GM12873 (cell line): ENCODE data around the gene PTPRG.

ENCODE experiments used
- TF ChIP-seq, protein P1 (sequence below): IDR thresholded peaks from 2 replicates; pipeline ENCODE4 v1.5.1; 2012; ENCODE audit warnings: low read depth, mild to moderate bottlenecking, moderate library complexity, low read length, control low read depth; ENCODE audit not compliant: insufficient read depth; ENCODE audit errors: missing control alignments

Gene PTPRG

DNA sequence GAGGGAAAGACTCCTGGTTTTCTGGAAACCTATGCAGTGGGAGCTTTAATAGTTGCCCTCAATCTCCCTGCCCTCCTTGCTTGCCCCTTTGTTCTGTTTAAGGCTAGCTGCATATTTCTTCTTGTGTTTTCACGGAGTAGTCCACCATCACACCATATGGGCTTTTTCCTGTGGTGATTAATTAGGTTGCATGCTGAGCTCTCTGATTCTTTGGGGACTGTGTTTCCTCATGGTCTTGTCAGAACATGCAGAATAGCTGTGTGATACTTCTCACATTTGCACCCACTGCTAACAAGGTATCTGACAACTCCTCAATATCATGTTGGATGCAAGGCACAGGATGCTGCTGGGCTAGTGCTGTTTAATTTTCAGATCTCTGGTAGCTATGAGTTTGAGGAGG lies 139.6 kb downstream of the PTPRG start:
- TF ChIP-seq, protein P1, sequence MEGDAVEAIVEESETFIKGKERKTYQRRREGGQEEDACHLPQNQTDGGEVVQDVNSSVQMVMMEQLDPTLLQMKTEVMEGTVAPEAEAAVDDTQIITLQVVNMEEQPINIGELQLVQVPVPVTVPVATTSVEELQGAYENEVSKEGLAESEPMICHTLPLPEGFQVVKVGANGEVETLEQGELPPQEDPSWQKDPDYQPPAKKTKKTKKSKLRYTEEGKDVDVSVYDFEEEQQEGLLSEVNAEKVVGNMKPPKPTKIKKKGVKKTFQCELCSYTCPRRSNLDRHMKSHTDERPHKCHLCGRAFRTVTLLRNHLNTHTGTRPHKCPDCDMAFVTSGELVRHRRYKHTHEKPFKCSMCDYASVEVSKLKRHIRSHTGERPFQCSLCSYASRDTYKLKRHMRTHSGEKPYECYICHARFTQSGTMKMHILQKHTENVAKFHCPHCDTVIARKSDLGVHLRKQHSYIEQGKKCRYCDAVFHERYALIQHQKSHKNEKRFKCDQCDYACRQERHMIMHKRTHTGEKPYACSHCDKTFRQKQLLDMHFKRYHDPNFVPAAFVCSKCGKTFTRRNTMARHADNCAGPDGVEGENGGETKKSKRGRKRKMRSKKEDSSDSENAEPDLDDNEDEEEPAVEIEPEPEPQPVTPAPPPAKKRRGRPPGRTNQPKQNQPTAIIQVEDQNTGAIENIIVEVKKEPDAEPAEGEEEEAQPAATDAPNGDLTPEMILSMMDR: no peak

DNA sequence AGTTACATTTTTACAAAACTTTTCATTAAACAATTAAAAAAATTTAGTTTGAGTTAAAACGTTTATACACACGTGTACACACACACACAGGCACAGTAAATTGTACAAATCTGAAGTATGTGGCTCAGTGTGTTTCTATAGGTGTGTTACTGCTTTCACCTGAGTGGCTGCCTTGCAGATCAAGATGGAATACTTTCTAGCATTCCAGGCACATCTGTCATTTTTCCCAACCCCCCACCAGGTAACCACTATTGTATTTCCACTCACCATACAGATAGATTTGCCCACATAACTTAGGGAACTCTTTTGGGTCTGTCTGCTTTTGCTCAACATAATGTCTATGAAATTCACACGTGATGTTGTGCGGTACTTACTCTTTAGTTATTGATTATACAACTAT lies 141.1 kb downstream of the PTPRG start:
- TF ChIP-seq, protein P1: no peak

DNA sequence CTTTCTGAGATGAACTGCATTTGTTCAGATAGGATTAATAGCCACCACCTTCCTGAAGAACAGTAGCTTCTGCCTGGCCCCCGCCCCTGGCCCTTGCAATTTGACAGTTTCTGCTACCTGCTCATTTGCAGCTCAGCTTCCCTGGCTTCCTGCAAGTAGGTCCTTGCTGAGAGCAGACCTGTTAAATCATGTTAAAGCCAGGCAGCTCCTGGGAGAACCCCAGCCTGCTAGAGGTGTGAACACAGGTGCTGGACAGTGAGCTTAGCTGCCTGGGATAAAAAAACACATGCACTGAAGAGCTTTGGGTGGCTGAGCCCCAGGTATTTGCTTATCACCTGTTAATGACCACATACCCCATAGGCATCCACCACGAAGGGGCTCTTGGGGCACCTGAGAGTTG lies 143.4 kb downstream of the PTPRG start:
- TF ChIP-seq, protein P1: no peak

DNA sequence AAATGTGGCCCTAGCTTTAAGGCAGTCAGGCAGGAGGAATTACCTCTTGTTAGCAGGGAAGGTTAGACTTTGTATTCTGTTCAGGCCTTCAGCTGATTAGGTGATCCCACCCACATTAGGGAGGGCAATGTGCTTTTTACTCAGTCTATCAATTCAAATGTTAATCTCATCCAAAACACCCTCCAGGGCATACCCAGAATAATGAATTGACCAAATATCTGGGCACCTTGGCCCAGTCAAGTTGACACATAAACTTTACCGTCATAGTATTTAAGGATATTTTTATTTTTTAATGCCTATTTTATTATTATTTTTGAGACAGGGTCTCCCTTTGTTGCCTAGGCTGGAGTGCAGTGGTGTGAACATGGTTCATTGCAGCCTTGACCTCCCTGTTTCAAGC lies 146.1 kb downstream of the PTPRG start:
- TF ChIP-seq, protein P1: no peak

DNA sequence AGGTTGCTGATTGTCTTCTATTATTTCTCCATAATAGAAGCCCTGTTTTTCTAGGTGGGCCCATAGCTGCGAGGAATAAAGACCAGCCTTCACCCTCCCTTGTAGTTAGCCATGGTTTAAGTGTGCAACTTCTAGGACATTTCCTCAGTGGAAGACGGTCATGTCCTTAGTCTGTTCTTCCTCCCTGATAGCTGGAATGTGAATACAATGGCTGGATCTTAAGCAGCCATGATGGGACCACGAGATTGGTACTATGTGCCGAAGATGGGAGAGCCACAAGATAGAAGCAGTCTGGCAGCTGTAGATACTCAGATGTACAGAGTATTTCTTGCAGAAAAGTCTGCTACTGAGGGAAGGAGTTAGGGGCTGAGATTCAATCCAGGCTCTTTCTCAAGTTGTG lies 152.9 kb downstream of the PTPRG start:
- TF ChIP-seq, protein P1: no peak

DNA sequence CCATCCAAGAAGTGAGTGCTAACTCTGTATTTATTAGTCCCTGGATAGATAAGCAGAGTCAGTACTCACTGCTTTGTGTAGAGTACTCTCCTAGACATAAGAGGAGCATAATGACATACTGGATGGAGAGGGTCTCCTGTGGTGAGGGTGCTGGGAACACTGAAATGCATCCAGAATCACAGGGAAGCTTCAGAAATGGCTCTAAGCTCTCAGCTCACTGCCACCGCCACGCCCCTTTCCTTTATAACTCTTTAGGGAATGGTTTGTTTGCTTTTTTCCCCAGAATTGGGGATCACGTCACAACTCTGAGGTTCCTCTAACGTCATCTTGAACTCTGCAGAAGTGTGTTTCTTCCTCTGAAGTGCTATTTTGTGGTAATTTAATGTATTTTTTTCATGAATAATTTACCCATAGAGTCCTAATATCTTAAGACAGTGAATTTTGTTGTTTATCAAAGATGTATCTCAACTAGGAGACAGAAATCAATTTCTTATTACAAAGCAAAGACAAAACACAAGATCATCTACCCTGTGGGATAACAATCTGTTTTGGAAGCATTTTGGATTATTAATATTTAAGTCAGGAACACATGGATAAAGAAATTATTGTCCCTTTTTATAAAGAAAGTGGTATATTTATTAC lies 154.6 kb downstream of the PTPRG start:
- TF ChIP-seq, protein P1: no peak

DNA sequence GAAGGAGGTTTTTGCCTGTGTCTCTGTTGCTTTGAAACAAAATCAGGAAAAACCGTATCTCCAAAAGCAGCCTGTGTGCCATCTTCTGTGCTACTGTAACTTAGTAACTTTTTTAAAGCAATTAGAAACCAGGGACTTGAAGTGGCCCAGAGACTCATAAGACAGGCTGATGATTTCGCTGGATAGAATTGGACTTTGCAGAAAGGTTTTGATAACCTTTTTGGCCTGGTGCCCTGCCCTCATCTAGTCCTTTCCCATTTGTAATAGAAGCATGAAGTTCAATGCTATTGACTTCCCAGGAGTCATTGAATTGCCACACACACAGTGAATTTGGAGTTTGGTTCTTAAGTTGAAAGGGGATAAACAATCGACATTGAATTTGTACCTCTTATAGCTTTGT lies 157.2 kb downstream of the PTPRG start:
- TF ChIP-seq, protein P1: no peak
